H1 (cell line): ENCODE data around the gene CASZ1. TPM values are rescaled to one million over a fixed set of nuclear protein-coding genes. Genes with fewer than 3 reads are reported as not detected.

Experiments used
- CBX5 ChIP-seq: fragments of 300-800, 300-1000 bp; sonication (generic); IDR thresholded peaks from 2 replicates; pipeline ENCODE4 v1.7.1; 2016; ENCODE audit warnings: antibody characterized with exemption, low read length, low read depth
- CEBPB ChIP-seq: IDR thresholded peaks from 2 replicates; pipeline ENCODE4 v1.6.1; 2012; ENCODE audit warnings: low read depth, low read length
- EZH2 ChIP-seq: fragments of 200-600 bp; sonication (generic); IDR thresholded peaks from 2 replicates; pipeline ENCODE4 v1.7.1; 2012; ENCODE audit warnings: low read depth, mild to moderate bottlenecking, moderate library complexity, low read length, inconsistent platforms; ENCODE audit not compliant: severe bottlenecking
- GABPA ChIP-seq: IDR thresholded peaks from 2 replicates; pipeline ENCODE4 v1.6.1; 2011; ENCODE audit warnings: mild to moderate bottlenecking, low read length, moderate library complexity, borderline replicate concordance; ENCODE audit not compliant: insufficient read depth
- HDAC2 ChIP-seq, 2 experiments: fragments of 300-600 bp in 1 of 2; sonication (generic) in 1 of 2; IDR thresholded peaks; 2 replicates each; pipeline ENCODE4 v1.6.1; 2011 to 2012; ENCODE audit warnings: low read depth in 2 of 2, low read length in 2 of 2, mild to moderate bottlenecking in 2 of 2, moderate library complexity in 2 of 2, borderline replicate concordance in 1 of 2, inconsistent platforms in 1 of 2
- HDAC6 ChIP-seq: IDR thresholded peaks from one replicate; pipeline ENCODE4 v1.7.1; 2012; ENCODE audit warnings: low read depth, mild to moderate bottlenecking, inconsistent platforms, low read length, moderate library complexity
- KDM1A ChIP-seq: fragments of 200-600, 300-600 bp; sonication (generic); IDR thresholded peaks from 2 replicates; pipeline ENCODE4 v1.7.1; 2016; ENCODE audit warnings: mild to moderate bottlenecking, low read length, borderline replicate concordance
- KDM4A ChIP-seq: IDR thresholded peaks from one replicate; pipeline ENCODE4 v1.7.1; 2012; ENCODE audit warnings: low read depth, mild to moderate bottlenecking, moderate library complexity, low read length, inconsistent platforms; ENCODE audit not compliant: severe bottlenecking
- KDM5A ChIP-seq: fragments of 200-600 bp; IDR thresholded peaks from 2 replicates; pipeline ENCODE4 v1.7.1; 2012; ENCODE audit warnings: mild to moderate bottlenecking, low read length, inconsistent platforms, mixed read lengths
- POLR2A ChIP-seq, 2 experiments: IDR thresholded peaks; 1 replicate in 1 of 2; 2 replicates in 1 of 2; pipeline ENCODE4 v1.6.1; 2011; ENCODE audit warnings: low read depth in 2 of 2, low read length in 2 of 2, mild to moderate bottlenecking in 2 of 2; ENCODE audit errors: control extremely low read depth in 1 of 2
- RFX5 ChIP-seq: IDR thresholded peaks from 2 replicates; pipeline ENCODE4 v1.6.1; 2011; ENCODE audit warnings: low read depth, low read length, improper control_type of control experiment, borderline replicate concordance
- RXRA ChIP-seq: IDR thresholded peaks from 2 replicates; pipeline ENCODE4 v1.6.1; 2011; ENCODE audit warnings: low read depth, mild to moderate bottlenecking, low read length, moderate library complexity; ENCODE audit not compliant: insufficient read depth
- SIN3A ChIP-seq, 2 experiments: IDR thresholded peaks in 1 of 2; conservative IDR thresholded peaks in 1 of 2; 2 replicates each; pipeline ENCODE4 v1.6.1; 2011 to 2012; ENCODE audit warnings: low read length in 2 of 2, improper control_type of control experiment in 1 of 2, low read depth in 1 of 2, mild to moderate bottlenecking in 1 of 2
- SIRT6 ChIP-seq: IDR thresholded peaks from one replicate; pipeline ENCODE4 v1.7.1; 2012; ENCODE audit warnings: low read length, inconsistent platforms
- SIX5 ChIP-seq: IDR thresholded peaks from 2 replicates; pipeline ENCODE4 v1.6.1; 2011; ENCODE audit warnings: mild to moderate bottlenecking, low read depth, low read length
- SP2 ChIP-seq: IDR thresholded peaks from 2 replicates; pipeline ENCODE4 v1.6.1; 2012; ENCODE audit warnings: mild to moderate bottlenecking, low read length, inconsistent platforms
- TAF1 ChIP-seq: IDR thresholded peaks from 2 replicates; pipeline ENCODE4 v1.6.1; 2011; ENCODE audit warnings: mild to moderate bottlenecking, low read depth, low read length
- TAF7 ChIP-seq: optimal IDR thresholded peaks from 2 replicates; pipeline ENCODE3; 2011; ENCODE audit warnings: low read depth, mild to moderate bottlenecking, inconsistent platforms, low read length, moderate library complexity, borderline replicate concordance
- TEAD4 ChIP-seq: IDR thresholded peaks from 2 replicates; pipeline ENCODE4 v1.6.1; 2012; ENCODE audit warnings: low read depth, low read length, inconsistent platforms, mixed read lengths
- ZNF274 ChIP-seq: IDR thresholded peaks from 2 replicates; pipeline ENCODE4 v1.7.0; 2012; ENCODE audit warnings: low read length, borderline replicate concordance; ENCODE audit errors: extremely low read depth
- polyA plus RNA-seq, 7 experiments: library from polyadenylated mRNA; depleted of rRNA in 3 of 7; stranded (reverse) in 5 of 7; unstranded in 2 of 7; fragments of >200 nt in 5 of 7; fragments of 200-250 nt in 2 of 7; gene quantifications; 1 replicate in 5 of 7; 2 replicates in 1 of 7; 4 replicates in 1 of 7; pipeline versions ENCODE4 v1.2.1 to v1.2.3, GENCODE V29; 2011 to 2013; ENCODE audit warnings: missing spikeins in 2 of 7, mixed read lengths in 2 of 7
- total RNA-seq: library from RNA; stranded (reverse); fragmentation: NEBNext Ultra II Directional; extraction: Animal tissue kit (Norgen Biotek cat#: 25700); gene quantifications from 2 replicates; pipeline ENCODE4 v1.2.1, GENCODE V29; 2021
- TF ChIP-seq, protein P1 (sequence below): IDR thresholded peaks from 2 replicates; pipeline ENCODE4 v1.6.1; 2012; ENCODE audit warnings: low read length, inconsistent platforms
- TF ChIP-seq, protein P2 (sequence below): IDR thresholded peaks from 2 replicates; pipeline ENCODE4 v1.6.1; 2011; ENCODE audit warnings: low read depth, mild to moderate bottlenecking, low read length; ENCODE audit not compliant: insufficient read depth

CASZ1 gene
- total and polyA plus RNA-seq, 2 of the 8 experiments (the other 6 are each of a cell fraction or from before 2014, with no cell fraction given), result 4.4 to 7.7 TPM

- TF ChIP-seq SIRT6 (no peak), SIX5 (no peak), KDM5A (no peak), KDM1A (no peak), ZNF274 (no peak), TAF1 (no peak), CEBPB (no peak), CBX5 (no peak), TAF7 (no peak), SP2 (no peak), SIN3A (conservative IDR thresholded peaks at IDR 0.05 in 1 of 2, IDR thresholded peaks at IDR 0.05 in 1 of 2; ENCODE audit: low read depth in 1 of 2, low read length in 2 of 2) (peak in 1 of 2 experiments; percentile 88; a peak in 2 of 4 replicates), RFX5 (peak; percentile 67), GABPA (peak; percentile 75; the same call in 1 of the 2 replicates), POLR2A (IDR thresholded peaks at IDR 0.05; ENCODE audit: control extremely low read depth in 1 of 2, low read depth in 2 of 2, low read length in 2 of 2) (no peak), HDAC2 (IDR thresholded peaks at IDR 0.05; ENCODE audit: borderline replicate concordance in 1 of 2, low read depth in 2 of 2, low read length in 2 of 2) (0 out of 4 replicates have a peak, but pooled peaks of 1 of the 2 experiments have one; percentile 32), RXRA (0 out of 2 replicates have a peak, but pooled peaks have one; percentile 45), EZH2 (no peak), KDM4A (no peak), HDAC6 (no peak), TEAD4 (0 out of 2 replicates have a peak, but pooled peaks have one; percentile 5)
- TF ChIP-seq, protein P1, sequence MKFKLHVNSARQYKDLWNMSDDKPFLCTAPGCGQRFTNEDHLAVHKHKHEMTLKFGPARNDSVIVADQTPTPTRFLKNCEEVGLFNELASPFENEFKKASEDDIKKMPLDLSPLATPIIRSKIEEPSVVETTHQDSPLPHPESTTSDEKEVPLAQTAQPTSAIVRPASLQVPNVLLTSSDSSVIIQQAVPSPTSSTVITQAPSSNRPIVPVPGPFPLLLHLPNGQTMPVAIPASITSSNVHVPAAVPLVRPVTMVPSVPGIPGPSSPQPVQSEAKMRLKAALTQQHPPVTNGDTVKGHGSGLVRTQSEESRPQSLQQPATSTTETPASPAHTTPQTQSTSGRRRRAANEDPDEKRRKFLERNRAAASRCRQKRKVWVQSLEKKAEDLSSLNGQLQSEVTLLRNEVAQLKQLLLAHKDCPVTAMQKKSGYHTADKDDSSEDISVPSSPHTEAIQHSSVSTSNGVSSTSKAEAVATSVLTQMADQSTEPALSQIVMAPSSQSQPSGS, result no peak; the same call in 1 of the 2 replicates
- TF ChIP-seq, protein P2, sequence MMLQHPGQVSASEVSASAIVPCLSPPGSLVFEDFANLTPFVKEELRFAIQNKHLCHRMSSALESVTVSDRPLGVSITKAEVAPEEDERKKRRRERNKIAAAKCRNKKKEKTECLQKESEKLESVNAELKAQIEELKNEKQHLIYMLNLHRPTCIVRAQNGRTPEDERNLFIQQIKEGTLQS, result no peak
Measured at GRCh38 chr1:10679496-10680220, 116.8 kb downstream of the CASZ1 start (continued).
